Fibroblast of lung (primary cell): ENCODE results near the gene ZC3H12C. TPM values are rescaled to one million over a fixed set of nuclear protein-coding genes. Genes with fewer than 3 reads are reported as not detected.

Source experiments
- DNase-seq, 2 donors: peaks; one replicate each; pipeline versions ENCODE4 v3.0.0 to v3.0.0-alpha.2; 2010; ENCODE audit warnings: low read depth in 2 of 2
- H2AFZ ChIP-seq: 2 replicates; pipeline ENCODE4 v1.5.1; 2012; ENCODE audit warnings: low read length, control low read depth, inconsistent platforms
- H3K27ac ChIP-seq: 2 replicates; pipeline ENCODE4 v1.5.1; 2011; ENCODE audit warnings: low read length, control low read depth; ENCODE audit not compliant: insufficient read depth
- H3K27me3 ChIP-seq: 2 replicates; pipeline ENCODE4 v1.5.1; 2011; ENCODE audit warnings: mild to moderate bottlenecking, low read length; ENCODE audit not compliant: control insufficient read depth, insufficient read depth
- H3K36me3 ChIP-seq: 2 replicates; pipeline ENCODE4 v1.5.1; 2011; ENCODE audit warnings: low read length; ENCODE audit not compliant: control insufficient read depth, insufficient read depth
- H3K4me1 ChIP-seq: 2 replicates; pipeline ENCODE4 v1.5.1; 2011; ENCODE audit warnings: low read length; ENCODE audit not compliant: control insufficient read depth, insufficient read depth; ENCODE audit errors: extremely low read depth
- H3K4me2 ChIP-seq: 2 replicates; pipeline ENCODE4 v1.5.1; 2011; ENCODE audit warnings: low read length, control low read depth; ENCODE audit not compliant: insufficient read depth; ENCODE audit errors: extremely low read depth
- H3K4me3 ChIP-seq, 4 experiments: fragments of 200-600 bp in 1 of 4; sonication (generic) in 1 of 4; replicated peaks in 1 of 4; 2 replicates each; pipeline ENCODE4 v1.5.1; 2011 to 2016; ENCODE audit warnings: low read length in 4 of 4, low read depth in 3 of 4, mild to moderate bottlenecking in 3 of 4, control low read depth in 2 of 4, inconsistent platforms in 1 of 4, mixed read lengths in 1 of 4; ENCODE audit not compliant: insufficient read depth in 1 of 4; ENCODE audit errors: control extremely low read depth in 1 of 4
- H3K79me2 ChIP-seq: 2 replicates; pipeline ENCODE4 v1.5.1; 2012; ENCODE audit warnings: mild to moderate bottlenecking, low read length, inconsistent platforms; ENCODE audit not compliant: control insufficient read depth, insufficient read depth
- H3K9ac ChIP-seq: 2 replicates; pipeline ENCODE4 v1.5.1; 2011; ENCODE audit warnings: mild to moderate bottlenecking, low read length, control low read depth; ENCODE audit not compliant: insufficient read depth
- H3K9me3 ChIP-seq: 2 replicates; pipeline ENCODE4 v1.5.1; 2012; ENCODE audit warnings: low read depth, low read length; ENCODE audit not compliant: control insufficient read depth, insufficient read depth
- H4K20me1 ChIP-seq: 2 replicates; pipeline ENCODE4 v1.5.1; 2011; ENCODE audit warnings: low read length; ENCODE audit not compliant: control insufficient read depth, insufficient read depth; ENCODE audit errors: extremely low read depth
- CTCF ChIP-seq, 2 donors: IDR thresholded peaks in 1 of 2; conservative IDR thresholded peaks in 1 of 2; 1 replicate in 1 of 2; 2 replicates in 1 of 2; pipeline ENCODE4 v1.5.1; 2011 to 2012; ENCODE audit warnings: low read length in 2 of 2, control low read depth in 1 of 2, inconsistent platforms in 1 of 2, low read depth in 1 of 2, mild to moderate bottlenecking in 1 of 2
- EZH2 ChIP-seq: IDR thresholded peaks from 2 replicates; pipeline ENCODE4 v1.5.1; 2012; ENCODE audit warnings: low read length, control low read depth, mild to moderate bottlenecking; ENCODE audit errors: missing control alignments
- polyA plus RNA-seq, 2 donors: library from polyadenylated mRNA; depleted of rRNA in 1 of 2; stranded (reverse) in 1 of 2; unstranded in 1 of 2; fragments of >200 nt; gene quantifications; 2 replicates each; pipeline ENCODE4 v1.2.1, GENCODE V29; 2011 to 2012; ENCODE audit warnings: missing spikeins in 1 of 2
- total RNA-seq: library from RNA; depleted of rRNA; stranded (reverse); fragments of >200 nt; gene quantifications from 2 replicates; pipeline ENCODE4 v1.2.1, GENCODE V29; 2014

Gene ZC3H12C
- total and polyA plus RNA-seq, 2 donors (not counting 1 experiment from before 2014, with no cell fraction given): 7.2 to 10.1 TPM

DNA sequence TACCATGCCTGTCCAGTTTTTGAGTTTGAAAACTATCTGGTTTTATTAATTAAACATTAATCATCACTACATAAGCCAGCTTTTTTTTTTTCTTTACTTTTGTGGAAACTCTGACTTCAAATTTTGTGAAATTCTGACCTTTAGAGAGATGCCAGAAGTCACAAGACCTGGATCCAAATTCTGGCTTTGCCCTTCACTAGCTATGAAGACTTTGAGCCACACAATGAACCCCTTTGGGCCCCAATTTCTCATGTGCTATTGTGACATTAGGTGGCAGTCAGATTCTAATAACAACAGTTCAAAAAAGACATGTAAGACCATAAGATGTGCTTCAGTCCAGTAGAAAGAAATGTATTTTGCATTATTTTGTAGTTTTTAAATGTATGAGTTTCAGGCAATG is 60.3 kb downstream of the ZC3H12C start:
- Histone ChIP-seq H3K4me2 (no peak overlapping the region), H3K79me2 (peaks cover 4% of the 10 kb centered on the region), H2AFZ (no peak overlapping the region), H3K27me3 (no peaks in the 10 kb centered on the region), H3K9ac (no peak overlapping the region), H3K9me3 (no peaks in the 10 kb centered on the region), H3K27ac (no peak overlapping the region), H4K20me1 (no peaks in the 10 kb centered on the region), H3K36me3 (no peaks in the 10 kb centered on the region), H3K4me3 (no peak overlapping the region), H3K4me1 (peaks cover under 1% of the 10 kb centered on the region)
- no peak for TF ChIP-seq EZH2
- TF ChIP-seq CTCF (conservative IDR thresholded peaks at IDR 0.05 in 1 of 2, IDR thresholded peaks at IDR 0.05 in 1 of 2; ENCODE audit: low read depth in 1 of 2, low read length in 2 of 2): no peak
- no peak for DNase-seq

DNA sequence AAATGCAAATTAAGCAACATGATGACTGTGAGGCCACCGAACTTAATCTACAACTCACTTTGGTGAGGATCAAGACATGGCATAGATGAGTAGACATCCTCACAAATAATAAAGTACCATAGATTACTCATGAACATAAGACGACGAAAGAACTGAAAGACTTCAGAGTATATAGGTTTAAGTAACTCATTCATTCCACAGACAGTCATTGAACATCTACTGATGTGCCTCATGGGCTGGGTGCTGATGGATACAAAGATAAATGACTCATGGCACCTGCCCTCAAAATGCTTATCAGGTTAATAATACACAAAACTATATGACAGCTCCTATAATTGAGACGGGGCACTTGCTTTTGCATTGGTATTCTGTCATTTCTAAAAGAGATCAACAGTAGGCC is 63.3 kb downstream of the ZC3H12C start:
- Histone ChIP-seq H3K4me2 (no peak overlapping the region), H3K27me3 (no peaks in the 10 kb centered on the region), H4K20me1 (no peaks in the 10 kb centered on the region), H3K4me1 (no peaks in the 10 kb centered on the region), H3K4me3 (no peak overlapping the region), H3K27ac (no peak overlapping the region), H3K9me3 (no peaks in the 10 kb centered on the region), H3K9ac (no peak overlapping the region), H2AFZ (no peak overlapping the region), H3K79me2 (no peaks in the 10 kb centered on the region), H3K36me3 (no peaks in the 10 kb centered on the region)
- no peak for TF ChIP-seq CTCF (conservative IDR thresholded peaks at IDR 0.05 in 1 of 2, IDR thresholded peaks at IDR 0.05 in 1 of 2; ENCODE audit: low read depth in 1 of 2, low read length in 2 of 2)
- TF ChIP-seq EZH2: no peak
- no peak for DNase-seq

DNA sequence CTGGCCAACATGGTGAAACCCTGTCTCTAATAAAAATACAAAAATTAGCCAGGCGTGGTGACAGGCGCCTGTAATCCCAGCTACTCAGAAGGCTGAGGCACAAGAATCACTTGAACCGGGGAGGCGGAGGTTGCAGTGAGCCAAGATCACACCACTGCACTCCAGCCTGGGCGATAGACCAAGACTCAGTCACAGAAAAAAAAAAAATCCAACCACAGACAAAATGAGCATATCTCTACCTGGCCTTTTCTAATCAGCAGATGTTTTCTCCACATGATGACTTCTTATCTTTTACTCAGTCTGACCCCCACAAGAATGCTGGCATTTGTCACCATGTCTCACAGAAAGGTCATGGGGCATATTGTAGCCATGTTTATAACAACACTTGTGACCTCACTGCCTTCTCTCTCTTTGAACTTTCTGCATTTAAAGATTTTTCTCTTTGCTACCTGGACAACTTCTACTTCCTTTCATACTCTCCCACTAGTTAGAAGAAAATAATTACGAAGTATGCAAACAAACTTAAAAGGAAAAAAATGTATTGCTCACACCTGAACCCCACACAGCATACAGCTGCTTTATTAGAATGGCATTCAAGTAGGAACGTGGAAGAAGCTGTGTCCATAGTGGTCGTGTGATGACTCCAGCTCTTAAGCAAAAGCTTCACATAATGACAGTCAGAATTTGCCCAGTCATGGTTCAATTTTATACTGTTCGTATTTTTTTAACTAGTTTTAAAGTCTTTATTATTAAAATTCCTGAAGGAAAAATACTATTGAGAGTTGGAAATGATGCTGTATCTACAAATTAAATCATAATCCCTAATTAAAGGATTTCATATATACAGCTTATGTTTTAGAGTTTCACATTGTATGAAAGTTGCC is 65.4 kb downstream of the ZC3H12C start:
- Histone ChIP-seq H4K20me1 (no peaks in the 10 kb centered on the region), H3K36me3 (no peaks in the 10 kb centered on the region), H3K9me3 (no peaks in the 10 kb centered on the region), H3K79me2 (no peaks in the 10 kb centered on the region), H3K9ac (no peak overlapping the region), H3K4me3 (no peak overlapping the region), H2AFZ (no peak overlapping the region), H3K27me3 (no peaks in the 10 kb centered on the region), H3K27ac (no peak overlapping the region), H3K4me2 (no peak overlapping the region), H3K4me1 (no peaks in the 10 kb centered on the region)
- TF ChIP-seq CTCF (conservative IDR thresholded peaks at IDR 0.05 in 1 of 2, IDR thresholded peaks at IDR 0.05 in 1 of 2; ENCODE audit: low read depth in 1 of 2, low read length in 2 of 2) (no peak), EZH2 (no peak)
- DNase-seq: no peak
